PFSK-1 (cell line): ENCODE measurements around the gene ZMYM5.

Experiments
- POLR2AphosphoS5 ChIP-seq: IDR thresholded peaks from 2 replicates; pipeline ENCODE4 v1.6.1; 2012; ENCODE audit warnings: low read depth, mild to moderate bottlenecking, control low read depth, low read length, moderate library complexity
- TAF1 ChIP-seq: IDR thresholded peaks from 2 replicates; pipeline ENCODE4 v1.6.1; 2012; ENCODE audit warnings: low read length, control low read depth, borderline replicate concordance; ENCODE audit not compliant: insufficient read depth

- no peak for TF ChIP-seq POLR2AphosphoS5
- no peak for TF ChIP-seq TAF1
Observed at GRCh38 chr13:19882231-19882630, 18.8 kb upstream of the ZMYM5 start.
